Epithelial cell of esophagus (primary cell): Measurements from ENCODE around the gene ZNF48.

Experiments
- DNase-seq: peaks from one replicate; pipeline ENCODE4 v3.0.0; 2010; ENCODE audit warnings: low read depth
- H3K4me3 ChIP-seq: 2 replicates; pipeline ENCODE4 v1.5.1; 2011; ENCODE audit warnings: mild to moderate bottlenecking, low read length, control low read depth
- CTCF ChIP-seq: IDR thresholded peaks from 2 replicates; pipeline ENCODE4 v1.5.1; 2011; ENCODE audit warnings: low read depth, mild to moderate bottlenecking, low read length, control low read depth, inconsistent platforms; ENCODE audit not compliant: insufficient read depth; ENCODE audit errors: missing control alignments

ZNF48 gene

GRCh38 chr16:30421010-30421409 lies 25.8 kb downstream of the ZNF48 start:
- TF ChIP-seq CTCF, result no peak
- H3K4me3 ChIP-seq, result no peak overlapping the region
- DNase-seq, result no peak

GRCh38 chr16:30428055-30428454 lies 32.8 kb downstream of the ZNF48 start:
- DNase-seq, result no peak
- no peak overlapping the region for H3K4me3 ChIP-seq
- no peak for TF ChIP-seq CTCF

DNA sequence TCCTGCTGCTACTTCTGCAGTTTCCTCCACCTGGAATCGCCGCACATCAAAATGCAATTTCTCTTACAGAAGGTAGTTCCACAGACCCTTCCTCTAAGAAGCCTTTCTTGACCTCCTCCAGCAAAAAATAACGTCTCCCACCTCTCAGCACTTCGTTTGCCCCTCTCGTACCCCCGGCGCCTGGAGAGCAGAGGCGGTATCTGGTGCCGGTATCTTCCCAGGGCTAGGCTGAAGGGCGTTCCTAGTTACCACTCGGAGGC lies 34.1 kb downstream of the ZNF48 start:
- H3K4me3 ChIP-seq, result peak overlapping the region; percentile 82
- no peak for DNase-seq

GRCh38 chr16:30429678-30430427 lies 34.6 kb downstream of the ZNF48 start, which contains the start of gene DCTPP1:
Gene DCTPP1 (minus strand): TSS chr16:30430030. CDS start chr16:30429980, 50 bp downstream.
- peak within 1 kb of the TSS; percentile 82 for H3K4me3 ChIP-seq
- peak; percentile 89 for TF ChIP-seq CTCF

More for the DNA sequence above, 34.1 kb downstream of the ZNF48 start:
- TF ChIP-seq CTCF, result no peak

DNA sequence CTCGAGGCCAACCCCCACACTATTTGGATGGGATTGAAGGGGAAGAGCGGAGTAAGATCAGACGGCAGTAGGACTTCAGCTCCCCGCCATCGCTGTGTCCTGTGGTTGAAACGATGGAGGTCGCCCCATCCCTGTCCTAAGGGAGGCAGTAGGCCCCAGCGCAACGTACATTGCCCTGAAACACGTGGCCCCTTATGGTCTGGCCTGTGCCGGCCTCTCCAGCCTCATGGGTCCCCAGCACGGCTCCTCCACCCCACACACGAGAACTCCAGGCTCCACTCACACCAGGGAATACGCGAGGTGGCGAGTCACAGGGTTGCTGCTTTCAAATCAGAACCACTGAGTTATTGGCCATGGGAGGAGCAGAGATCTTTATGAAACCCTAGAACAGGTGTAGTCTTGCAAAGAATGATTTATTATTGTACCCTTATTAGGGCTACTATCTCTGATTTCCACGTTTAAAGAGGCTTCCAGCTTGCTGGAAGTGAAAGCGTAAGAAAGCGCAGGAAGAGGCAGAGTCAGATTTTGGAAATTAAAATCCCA lies 35.3 kb downstream of the ZNF48 start:
- TF ChIP-seq CTCF, result no peak
- no peak overlapping the region for H3K4me3 ChIP-seq
- DNase-seq, result no peak

More at GRCh38 chr16:30429678-30430427, 34.6 kb downstream of the ZNF48 start, which contains the start of gene DCTPP1:
- peak; percentile 100 for DNase-seq

- no peak overlapping the region for H3K4me3 ChIP-seq
- peak; percentile 67 for DNase-seq
- no peak for TF ChIP-seq CTCF
Measured at GRCh38 chr16:30434852-30435251, 39.6 kb downstream of the ZNF48 start.
